ENCODE measurements around the gene BNIP5. TPM values are rescaled to one million over a fixed set of nuclear protein-coding genes. Genes with fewer than 3 reads are reported as not detected.

The BNIP5 gene
- total RNA-seq, 1 experiment from 2014 or later: not detected

GRCh38 chr6:36324715-36325114 lies 12.0 kb downstream of the BNIP5 start:
- Histone ChIP-seq H3K36me3 (ENCODE audit: insufficient read depth, low read length, poor library complexity, severe bottlenecking) (no peaks in the 10 kb centered on the region), H3K4me3 (ENCODE audit: low read depth, low read length, poor library complexity, severe bottlenecking) (no peak overlapping the region), H3K27ac (ENCODE audit: low read depth, low read length, poor library complexity, severe bottlenecking) (no peak overlapping the region), H3K9me3 (ENCODE audit: low read depth, low read length, poor library complexity, severe bottlenecking) (no peaks in the 10 kb centered on the region), H3K27me3 (replicated peaks; ENCODE audit: insufficient read depth, low read depth, low read length, poor library complexity) (no peaks in the 10 kb centered on the region), H3K4me1 (ENCODE audit: insufficient read depth, low read length, poor library complexity, severe bottlenecking) (no peaks in the 10 kb centered on the region)
- TF ChIP-seq CTCF (conservative IDR thresholded peaks at IDR 0.05; ENCODE audit: low read depth, low read length) (no peak), EZH2 (IDR thresholded peaks at IDR 0.05; ENCODE audit: borderline replicate concordance, low read depth, low read length, poor library complexity, severe bottlenecking) (no peak)
- POLR2A ChIA-PET (ENCODE audit: low non-redundant PET): no interaction called here
- CTCF ChIA-PET: interaction anchor here (0.6 kb wide), 1 partner anchor 23 kb away, joined by 4 read pairs; no protein-coding TSS in a partner anchor
- intact Hi-C loops (cut with micrococcal nuclease; ENCODE audit: unreplicated experiment): no loop called here
- BruUV-seq (replicated peaks): no TSS peak
- DNase-seq (ENCODE audit: low spot score): no peak

GRCh38 chr6:36324191-36324590 lies 12.5 kb downstream of the BNIP5 start:
- CTCF ChIA-PET: interaction anchor here (1.4 kb wide), 1 partner anchor 22 kb away, joined by 4 read pairs; no protein-coding TSS in a partner anchor
- H3K36me3 ChIP-seq (ENCODE audit: insufficient read depth, low read length, poor library complexity, severe bottlenecking): no peaks in the 10 kb centered on the region
- no peaks in the 10 kb centered on the region for H3K4me1 ChIP-seq (ENCODE audit: insufficient read depth, low read length, poor library complexity, severe bottlenecking)
- no TSS peak for BruUV-seq (replicated peaks)
- H3K9me3 ChIP-seq (ENCODE audit: low read depth, low read length, poor library complexity, severe bottlenecking): no peaks in the 10 kb centered on the region
- POLR2A ChIA-PET (ENCODE audit: low non-redundant PET): no interaction called here
- H3K27me3 ChIP-seq (replicated peaks; ENCODE audit: insufficient read depth, low read depth, low read length, poor library complexity): no peaks in the 10 kb centered on the region
- intact Hi-C loops (cut with micrococcal nuclease; ENCODE audit: unreplicated experiment): no loop called here
- TF ChIP-seq EZH2 (IDR thresholded peaks at IDR 0.05; ENCODE audit: borderline replicate concordance, low read depth, low read length, poor library complexity, severe bottlenecking) (no peak), CTCF (conservative IDR thresholded peaks at IDR 0.05; ENCODE audit: low read depth, low read length) (no peak)
- H3K4me3 ChIP-seq (ENCODE audit: low read depth, low read length, poor library complexity, severe bottlenecking): no peak overlapping the region
- no peak overlapping the region for H3K27ac ChIP-seq (ENCODE audit: low read depth, low read length, poor library complexity, severe bottlenecking)
- no peak for DNase-seq (ENCODE audit: low spot score)

DNA sequence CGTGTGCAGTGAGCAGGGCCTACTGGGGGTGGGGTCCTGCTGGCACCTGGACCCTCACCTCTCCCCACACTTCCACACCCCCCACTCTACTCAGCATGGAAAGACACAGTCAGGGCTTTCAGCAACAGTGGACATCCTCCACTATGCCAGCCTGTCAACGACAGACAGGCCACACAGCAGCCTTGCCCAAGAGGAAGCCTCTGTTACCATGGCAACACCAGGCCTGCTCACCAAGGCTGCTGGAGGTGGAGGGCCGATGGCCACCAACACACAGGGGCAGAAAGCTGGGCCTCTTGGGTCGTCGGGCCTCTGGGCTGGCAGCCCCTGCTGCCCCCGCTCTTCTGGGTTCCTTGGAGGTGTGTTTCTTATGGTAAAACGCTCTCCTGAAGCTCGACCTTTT lies 13.6 kb downstream of the BNIP5 start:
- ChIA-PET CTCF (interaction anchor here (1.4 kb wide), 1 partner anchor 21 kb away, joined by 4 read pairs; no protein-coding TSS in a partner anchor), POLR2A (ENCODE audit: low non-redundant PET) (no interaction called here)
- intact Hi-C loops (cut with micrococcal nuclease; ENCODE audit: unreplicated experiment): no loop called here
- no TSS peak for BruUV-seq (replicated peaks)
- Histone ChIP-seq H3K27ac (ENCODE audit: low read depth, low read length, poor library complexity, severe bottlenecking) (no peak overlapping the region), H3K36me3 (ENCODE audit: insufficient read depth, low read length, poor library complexity, severe bottlenecking) (no peaks in the 10 kb centered on the region), H3K9me3 (ENCODE audit: low read depth, low read length, poor library complexity, severe bottlenecking) (no peaks in the 10 kb centered on the region), H3K4me3 (ENCODE audit: low read depth, low read length, poor library complexity, severe bottlenecking) (no peak overlapping the region), H3K27me3 (replicated peaks; ENCODE audit: insufficient read depth, low read depth, low read length, poor library complexity) (no peaks in the 10 kb centered on the region), H3K4me1 (ENCODE audit: insufficient read depth, low read length, poor library complexity, severe bottlenecking) (no peaks in the 10 kb centered on the region)
- DNase-seq (ENCODE audit: low spot score): no peak
- no peak for TF ChIP-seq EZH2 (IDR thresholded peaks at IDR 0.05; ENCODE audit: borderline replicate concordance, low read depth, low read length, poor library complexity, severe bottlenecking)
- TF ChIP-seq CTCF (conservative IDR thresholded peaks at IDR 0.05; ENCODE audit: low read depth, low read length): no peak
